Measurements from ENCODE around the gene BLACAT1.

BLACAT1 gene

DNA sequence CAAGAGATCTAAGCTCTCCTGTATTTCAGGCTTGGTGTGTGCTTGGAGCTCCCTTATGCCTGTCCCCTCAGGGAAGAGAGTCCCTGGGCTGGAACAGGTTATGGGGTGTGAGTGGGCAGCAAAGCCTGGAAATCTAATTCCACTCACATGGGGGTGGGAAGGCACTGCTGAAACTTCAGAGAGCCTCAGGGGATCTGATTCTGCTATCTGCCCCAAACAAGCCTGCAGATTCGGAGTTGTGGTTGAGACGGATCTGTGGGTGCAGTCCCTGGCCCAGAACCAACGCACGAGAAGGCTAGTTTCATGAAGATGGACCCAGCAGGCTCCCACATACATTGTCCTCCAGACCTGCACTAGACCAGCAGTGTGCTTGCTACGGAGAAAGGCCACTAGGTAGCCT lies 2.9 kb downstream of the BLACAT1 start:
- no peak for DNase-seq

DNA sequence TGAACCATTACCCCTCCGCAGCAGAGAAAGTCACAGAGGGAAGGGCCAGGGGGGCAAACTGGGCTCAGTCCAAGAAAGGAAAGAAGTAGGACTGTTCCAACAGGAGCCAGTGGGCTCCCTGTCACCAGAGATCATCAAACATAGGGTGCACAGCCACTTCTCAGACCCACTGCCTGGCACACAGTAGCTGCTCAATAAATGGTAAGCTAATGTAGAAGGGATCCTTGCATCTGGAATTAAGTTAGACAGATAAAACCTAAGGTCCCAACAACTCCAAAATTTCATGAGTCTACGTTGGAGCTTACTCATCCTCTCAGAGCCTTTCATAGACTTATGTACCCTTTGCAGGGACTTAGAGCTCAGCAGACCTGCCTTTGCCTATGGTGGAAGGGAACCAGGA lies 3.5 kb downstream of the BLACAT1 start:
- no peak for DNase-seq

DNA sequence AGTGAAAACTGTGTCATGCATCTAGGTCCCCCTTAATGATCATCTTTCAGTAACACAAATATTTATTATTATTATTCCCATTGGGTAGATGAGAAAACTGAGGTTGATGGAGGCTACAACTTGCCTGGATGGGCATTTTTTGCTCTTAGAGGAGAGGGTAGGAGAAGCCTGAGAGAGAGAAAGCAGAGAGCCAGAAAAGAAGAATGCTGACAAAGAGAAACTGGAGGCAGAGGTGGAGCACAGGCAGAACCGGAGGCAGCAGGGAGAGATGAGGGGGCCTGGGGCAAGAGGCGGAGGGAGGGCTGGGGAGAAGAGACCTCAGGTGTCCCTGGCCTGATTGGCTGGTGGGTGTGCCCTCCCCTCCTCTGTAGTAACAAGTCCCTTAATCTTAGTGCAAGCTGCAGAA lies 4.1 kb downstream of the BLACAT1 start:
- DNase-seq = no peak

DNA sequence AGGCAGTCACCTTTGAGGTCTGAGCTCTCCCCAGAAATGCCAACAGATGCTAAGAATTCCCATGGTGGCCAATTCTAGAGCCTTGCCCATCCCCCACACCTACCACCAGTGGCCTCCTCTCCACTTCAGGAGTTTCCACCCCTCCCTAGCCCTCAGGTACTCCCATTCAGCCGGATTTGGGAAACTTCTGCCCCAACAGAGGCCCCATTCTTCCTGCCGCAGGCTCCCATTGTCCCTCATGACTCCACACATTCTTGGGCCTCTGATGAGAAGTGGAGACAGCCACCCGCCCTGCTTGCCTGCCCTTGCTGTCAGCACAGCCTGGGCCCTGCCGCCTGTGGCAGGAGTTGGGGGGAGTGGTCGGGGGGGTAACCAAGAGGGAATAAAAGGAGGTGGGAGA lies 4.6 kb downstream of the BLACAT1 start:
- DNase-seq = no peak

DNA sequence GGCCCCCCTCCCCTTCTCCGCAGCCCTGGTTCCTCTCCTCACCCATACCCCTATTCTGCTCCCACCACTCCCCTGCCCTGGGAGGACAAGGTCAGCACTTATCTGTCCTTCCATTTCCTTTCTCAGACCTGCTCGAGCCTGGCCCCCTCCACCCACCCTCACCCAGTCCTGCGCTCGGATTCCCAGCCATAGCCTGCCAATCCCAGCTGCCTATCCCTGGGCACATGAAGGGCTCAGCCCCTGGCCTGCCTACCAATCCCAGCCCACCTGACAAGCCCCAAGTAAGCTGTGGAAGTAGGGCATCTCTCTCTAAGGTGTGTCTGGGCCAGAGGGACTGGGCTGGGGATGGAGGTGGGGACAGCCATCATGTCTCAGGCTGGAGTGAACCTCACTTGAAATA lies 5.4 kb downstream of the BLACAT1 start:
- no peak for DNase-seq

DNA sequence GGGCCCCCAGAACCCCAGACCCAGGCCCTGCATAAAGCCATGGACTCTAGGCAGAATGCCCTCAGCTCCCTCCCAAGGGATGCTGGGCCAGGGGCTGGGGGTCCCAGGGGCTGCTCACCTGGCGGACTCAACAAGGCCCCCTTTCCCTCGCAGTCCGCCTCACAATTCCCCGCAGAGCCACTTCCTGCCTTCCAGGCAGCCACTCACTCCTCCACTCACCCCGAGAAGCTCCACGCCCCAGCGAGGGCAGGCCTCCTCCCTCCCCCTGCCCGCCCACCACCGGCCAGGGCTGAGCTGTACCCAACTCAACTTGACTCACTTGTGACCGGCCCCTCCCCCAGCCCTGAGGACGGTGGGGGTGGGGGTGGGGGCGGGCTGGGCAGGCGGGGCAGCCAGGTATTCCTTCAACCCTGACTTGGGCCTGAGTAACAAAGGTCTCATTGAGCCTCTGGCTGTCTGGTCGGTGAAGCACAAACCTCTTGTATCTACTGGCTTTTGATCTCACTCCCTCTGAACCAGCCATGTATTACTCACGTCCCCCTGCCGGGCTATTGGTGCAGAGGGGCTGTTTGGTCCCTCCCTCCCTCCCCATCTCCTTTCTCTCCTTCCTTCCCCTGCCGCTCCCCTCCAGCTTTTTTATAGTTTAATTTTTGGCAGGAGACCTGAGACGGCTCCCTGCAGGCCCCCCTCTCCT lies 5.9 kb downstream of the BLACAT1 start:
- DNase-seq = no peak

DNA sequence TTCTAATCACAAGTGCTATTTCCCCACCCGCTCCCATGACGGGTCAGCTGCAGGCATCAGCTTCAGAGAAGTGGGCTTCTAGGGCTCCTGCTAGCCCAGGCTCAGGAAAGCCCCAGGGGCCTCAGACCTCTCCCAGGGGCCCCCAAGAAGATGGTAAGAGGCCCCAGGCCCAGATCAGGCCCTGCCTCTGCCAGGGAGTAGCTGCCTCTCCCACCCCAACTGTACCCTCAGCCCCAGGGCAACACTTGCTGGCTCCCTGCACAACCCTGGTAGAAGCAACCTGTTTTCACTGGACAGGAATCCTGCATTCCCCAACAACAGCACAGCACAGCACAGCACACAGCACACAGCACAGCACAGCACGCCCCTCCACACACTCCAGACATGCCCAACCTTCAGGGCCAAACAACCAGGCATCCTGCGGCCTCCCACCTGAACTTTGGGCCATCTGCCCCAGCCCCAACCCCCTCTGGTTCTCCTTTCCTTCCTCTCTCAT lies 6.5 kb downstream of the BLACAT1 start:
- no peak for DNase-seq

DNA sequence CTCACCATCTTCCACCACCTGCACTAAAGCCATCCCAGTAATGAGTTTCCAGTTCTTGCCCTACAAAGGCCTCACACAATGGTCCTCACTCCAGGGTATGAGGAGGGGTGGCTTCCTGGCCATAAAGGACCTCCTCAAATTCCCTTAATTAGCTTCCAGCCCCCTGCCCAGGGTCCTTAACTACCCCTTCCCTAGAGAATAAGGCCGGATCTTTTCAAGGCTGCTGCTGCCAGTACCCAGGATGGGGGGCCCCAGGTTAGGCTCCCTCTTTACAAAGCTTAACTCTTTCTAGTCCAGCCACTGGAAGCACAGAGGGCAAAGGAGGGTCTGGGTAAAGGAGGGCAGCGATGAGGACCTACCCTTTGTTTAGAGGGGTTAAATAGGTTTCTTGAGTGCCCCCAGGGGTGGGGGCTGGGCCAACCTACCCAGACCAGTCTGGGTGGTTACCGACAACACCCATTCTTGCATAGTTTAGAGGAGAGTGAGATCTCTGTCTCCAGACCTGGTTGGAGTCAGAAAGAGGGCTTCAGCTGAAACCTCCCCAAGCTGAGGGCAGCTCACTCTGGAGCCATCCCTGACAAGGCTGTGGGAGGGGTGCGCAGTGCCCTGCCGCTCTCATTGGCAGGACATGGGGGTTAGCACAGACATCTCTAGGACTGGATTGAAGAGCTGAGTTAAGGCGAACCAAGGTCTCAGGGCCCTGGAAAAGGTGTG lies 7.1 kb downstream of the BLACAT1 start:
- no peak for DNase-seq

DNA sequence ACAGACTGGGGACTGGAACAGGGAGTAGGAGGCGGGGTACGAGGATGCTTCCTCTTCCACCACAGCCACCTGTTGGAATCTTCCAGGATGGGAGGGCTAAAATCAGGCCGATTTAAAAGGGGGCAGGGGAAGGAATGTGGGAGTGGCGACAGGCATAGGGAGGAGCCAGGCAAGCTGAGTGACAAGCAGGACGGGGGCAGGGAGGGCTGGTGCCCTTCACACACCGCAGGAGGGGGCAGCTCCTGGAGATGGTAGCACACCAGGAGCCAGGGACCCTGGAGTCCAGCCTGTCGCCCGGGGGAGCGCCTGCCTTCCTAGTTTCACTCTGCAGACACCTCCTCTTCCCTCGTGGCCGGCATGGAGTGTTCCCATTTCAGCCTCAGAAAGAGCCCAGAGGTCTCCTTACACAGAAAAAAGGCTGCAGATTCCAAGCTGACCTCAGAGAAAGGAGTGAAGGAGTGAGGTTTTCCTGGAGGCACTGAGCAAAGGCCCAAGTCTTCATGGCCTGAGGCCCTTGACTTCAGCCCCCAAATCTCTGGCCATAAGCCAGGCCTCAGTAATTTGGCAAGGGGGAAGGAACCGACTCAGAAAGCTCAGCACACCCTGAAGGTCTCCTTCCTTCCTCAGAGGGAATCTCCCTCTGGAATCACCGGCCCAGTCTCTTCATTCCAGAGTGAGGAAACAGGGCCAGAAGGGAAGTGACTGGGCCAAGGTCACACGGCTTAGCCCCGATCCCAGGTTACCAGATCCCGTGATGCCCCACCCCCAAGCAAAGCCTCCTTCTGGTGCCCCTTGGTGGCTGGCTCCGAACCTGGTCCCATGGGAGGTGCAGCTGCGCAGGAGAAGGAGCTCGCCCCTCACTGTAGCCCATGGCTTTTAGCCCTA lies 8.1 kb downstream of the BLACAT1 start:
- no peak for DNase-seq

DNA sequence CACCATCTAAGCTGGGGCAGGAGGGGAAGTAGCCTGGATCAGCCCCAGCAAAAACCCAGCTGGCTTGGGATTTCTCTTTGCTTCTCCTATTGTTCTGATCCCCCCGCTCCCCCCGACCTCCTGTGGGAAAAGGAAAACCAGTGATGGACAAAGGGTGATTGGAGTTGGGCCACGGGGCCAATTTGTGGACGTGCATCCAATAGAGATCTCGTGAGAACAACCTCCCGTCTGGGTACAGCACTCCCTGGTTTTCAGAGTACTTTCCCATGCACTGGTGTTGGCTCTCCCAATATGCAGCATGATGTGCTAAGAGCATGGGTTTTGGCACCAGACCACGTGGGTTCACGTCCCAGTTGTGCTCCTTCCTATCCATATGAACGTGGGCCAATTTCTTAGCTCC lies 9.0 kb downstream of the BLACAT1 start:
- no peak for DNase-seq

DNA sequence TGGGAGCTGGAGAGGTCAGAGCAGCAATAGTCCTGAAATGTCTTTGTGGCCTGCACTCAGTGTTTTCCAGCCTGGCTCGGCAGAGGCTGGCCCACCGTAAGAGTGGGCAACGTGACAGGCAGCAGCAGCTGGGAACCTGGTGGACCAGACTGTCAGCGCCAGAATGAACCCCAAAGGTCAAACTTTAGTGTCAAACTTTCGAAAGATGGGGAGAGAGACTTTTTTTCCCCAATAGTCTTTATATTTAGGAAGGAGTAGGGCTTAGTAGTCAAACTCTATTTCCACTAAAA lies 10.3 kb downstream of the BLACAT1 start:
- DNase-seq = no peak

DNA sequence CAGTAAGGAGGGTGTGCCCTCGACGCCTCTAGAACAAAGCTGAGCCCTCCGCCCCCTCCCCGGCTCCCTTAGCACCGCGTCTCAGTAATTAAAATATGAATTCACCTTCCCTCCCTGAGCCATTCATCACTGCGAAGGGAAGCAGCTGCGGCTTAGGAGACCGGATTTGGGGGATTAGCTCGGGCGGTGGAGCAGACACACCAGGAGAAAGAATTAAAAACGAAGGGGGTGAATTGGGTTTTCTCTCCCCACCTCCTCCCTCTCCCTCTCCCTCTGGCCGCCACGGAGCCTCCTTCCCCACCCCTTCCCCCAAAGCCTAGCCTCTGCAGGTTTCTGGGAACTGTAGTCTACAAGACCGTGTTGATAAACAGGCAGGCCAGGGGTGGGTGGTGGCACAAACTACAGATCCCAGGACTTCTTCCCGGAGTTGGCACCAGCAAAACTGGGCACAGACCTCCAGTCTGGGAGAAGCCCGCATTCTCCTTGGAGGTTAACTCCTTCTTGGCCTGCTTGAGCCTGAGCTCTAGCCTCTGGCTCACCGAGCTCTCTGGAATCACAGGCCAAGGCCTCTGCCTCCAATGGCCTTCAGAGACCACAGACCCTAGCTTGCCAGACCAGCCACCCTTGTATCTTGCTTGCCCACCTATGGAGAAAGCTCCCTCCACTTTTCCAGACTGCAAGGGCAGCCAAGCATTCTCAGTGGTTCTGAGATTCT lies 10.8 kb downstream of the BLACAT1 start:
- DNase-seq = no peak

DNA sequence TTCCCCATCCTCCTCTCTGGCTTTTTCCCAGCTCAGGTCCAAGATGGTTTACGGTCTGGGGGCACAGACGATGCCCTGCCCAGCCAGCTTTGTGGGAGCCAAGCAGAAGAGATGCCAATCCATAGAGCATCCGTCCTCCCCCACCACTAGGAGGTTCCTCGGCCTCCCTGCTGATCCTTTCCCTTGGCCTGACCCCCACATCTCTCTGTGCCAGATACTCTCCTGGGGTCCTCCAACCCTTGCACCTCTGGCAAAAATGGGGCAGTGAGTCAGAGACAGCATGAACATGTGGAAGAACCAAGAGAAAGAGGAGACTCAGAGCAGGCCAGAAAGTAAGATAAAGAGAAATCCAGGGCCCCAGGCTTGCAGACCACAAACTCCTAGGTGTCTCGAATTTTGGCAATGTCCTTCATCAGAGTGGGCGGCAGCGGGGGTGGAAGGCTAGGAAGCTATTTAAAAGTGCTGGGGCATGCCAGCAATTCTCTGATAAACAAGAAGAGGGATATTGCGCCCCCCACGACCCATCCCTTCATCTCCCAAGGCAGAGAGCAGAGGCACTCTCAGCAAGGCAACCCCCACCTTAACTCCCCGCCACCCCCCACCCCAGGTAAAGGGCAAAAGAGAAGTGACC lies 11.4 kb downstream of the BLACAT1 start:
- DNase-seq = no peak

DNA sequence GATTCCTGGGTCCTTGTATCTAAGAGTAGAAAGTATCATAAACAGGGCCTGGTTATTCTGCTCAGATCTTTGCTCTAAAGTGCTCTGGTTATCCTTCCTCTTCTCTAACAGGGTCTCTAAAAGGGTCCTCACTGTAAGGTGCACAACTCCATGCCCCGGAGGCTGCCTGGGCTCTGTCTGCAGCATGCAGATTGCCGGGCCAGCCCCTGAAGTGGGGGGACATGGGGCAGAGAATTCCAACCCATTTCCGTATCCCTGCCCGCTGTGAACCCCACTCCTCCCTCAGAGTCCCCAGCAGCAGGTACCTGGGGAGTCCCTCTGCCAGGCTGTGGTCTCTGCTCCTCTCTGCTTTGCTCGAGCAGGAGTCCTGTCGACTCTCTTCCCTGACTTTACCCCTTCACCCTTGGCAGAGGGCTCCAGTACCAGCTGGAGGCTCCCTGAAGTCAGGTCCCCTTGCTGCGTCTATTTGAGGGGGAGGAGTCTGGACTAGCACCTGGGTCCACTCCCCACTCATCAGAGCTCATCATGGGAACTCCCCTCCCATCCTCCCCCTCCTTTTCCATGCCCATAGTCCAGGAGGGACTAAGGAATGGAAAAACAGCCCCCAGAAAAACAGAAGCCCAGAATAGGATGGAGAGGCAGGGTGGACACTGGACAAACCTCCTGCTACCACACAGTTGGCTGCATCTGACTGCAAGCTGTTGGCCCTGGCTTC lies 12.1 kb downstream of the BLACAT1 start:
- DNase-seq = no peak

DNA sequence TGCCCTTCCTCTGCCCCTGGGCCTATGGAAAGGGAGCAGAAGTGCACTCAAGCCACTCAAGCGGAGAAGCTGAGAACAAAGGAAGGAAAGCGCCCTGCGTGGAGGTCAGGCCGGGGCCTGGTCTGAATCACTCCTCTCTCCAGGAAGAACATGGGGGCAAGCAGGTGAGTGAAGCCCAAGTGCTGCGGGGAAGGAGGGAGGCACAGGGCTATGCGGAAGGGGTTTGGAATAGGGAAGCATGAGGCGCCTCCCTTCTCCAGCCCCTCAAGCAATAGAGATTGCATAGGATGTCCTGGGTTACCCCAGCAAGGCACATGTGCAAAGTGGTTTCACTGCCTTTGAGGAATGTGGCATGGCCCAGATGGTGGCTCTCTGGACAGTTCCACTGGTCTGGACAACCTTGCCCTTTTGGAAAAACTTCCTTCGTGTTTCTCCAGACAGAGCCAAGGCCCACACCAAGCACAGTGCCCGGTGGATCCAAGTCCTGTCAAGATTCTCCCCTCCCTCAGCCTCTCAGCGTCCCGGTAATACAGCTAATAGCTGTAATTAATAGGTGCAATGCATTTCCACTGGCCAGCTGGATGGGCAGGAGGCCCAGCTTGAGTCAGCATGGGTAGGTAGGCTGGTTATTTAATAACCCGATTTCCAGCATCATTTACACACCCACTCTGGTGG lies 13.7 kb downstream of the BLACAT1 start:
- no peak for DNase-seq

DNA sequence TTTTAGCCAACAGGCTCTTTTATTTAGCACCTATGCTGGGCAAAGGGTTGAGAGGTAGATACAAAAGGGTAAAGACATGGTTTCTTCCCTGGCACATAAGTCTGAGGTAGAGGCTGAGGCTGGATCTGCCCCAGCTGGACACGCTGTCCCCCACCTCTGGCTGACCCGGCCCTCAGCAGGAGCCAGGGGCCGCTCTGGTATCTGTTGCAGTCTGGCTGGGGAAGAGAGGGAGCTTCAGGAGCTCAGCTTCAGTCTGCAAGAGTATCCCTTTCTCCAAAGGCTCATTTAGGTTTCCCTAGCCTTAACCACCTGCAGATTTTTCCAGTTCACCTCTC lies 14.2 kb downstream of the BLACAT1 start:
- DNase-seq = no peak

DNA sequence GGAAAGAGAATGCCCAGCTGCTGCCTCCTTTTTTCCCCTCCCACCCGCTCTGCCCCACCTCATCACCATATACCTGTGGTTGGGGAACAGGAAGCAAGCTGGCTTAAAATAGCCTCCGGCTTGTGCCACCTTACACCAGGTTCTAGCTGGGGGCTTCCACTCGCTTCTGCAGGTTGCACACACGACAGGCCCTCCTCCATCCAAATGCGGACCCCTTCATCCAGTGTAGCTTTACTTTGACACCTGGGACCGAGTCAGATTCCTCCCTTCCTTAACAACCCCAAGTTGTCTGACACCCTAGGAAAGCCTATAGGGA lies 14.6 kb downstream of the BLACAT1 start:
- DNase-seq = no peak

DNA sequence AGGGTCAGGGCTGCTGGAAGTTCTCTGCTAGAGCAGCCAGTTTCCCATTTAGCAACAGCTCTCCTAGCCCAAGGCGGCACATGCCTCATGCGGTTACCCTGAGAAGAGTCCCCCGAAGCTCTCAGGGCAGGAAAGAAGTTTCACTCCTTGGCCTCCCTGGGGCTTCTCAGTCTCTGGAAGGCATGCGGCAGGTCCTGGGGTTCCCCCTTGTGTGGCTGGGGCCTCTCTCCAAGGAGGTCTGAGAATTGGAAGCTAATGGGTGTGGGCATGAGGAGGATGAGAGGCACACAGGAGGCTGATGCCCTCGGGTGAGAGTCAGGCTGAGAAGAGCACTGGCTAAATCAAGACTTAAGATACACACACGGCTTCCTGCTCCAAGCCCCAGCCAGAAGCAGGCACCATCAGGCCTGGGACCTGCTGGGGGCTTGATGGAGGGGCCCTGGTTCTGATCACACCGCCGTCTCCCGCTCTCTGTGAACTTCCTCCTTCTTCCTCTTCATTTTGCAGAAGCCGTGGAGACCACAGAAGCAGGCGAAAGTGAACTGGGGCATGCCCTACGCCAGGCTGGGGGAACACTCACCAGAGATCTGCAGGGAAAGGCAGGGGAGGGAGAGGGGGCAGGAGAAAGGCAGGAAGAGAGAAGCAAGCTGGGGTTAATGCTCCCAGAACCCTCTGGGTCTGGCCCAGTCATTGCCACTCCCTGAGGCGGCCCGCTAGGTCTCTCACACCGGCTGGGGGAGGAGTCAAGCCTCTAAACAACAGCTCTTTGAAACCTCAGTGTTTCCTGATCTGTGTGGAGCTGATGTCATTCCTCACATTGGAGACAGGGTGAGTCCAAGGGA lies 15.1 kb downstream of the BLACAT1 start:
- no peak for DNase-seq

DNA sequence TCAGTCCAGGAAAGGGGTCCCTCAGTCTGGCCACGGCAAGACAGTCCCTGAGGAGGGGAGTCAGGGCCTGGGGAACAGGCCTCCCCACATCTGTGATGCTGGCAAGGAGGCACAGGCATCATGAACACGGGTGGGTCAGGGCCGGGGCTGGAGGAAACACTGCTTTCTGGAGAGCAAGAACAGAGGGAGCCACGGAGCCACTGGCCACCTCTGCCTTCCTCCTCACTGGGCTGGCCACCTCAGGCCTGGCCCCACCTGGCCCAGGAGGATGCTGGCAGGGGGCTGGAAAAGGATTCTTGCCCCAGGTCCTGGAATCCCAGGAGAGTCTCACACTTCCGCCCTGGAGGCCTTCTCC lies 15.7 kb downstream of the BLACAT1 start:
- no peak for DNase-seq

DNA sequence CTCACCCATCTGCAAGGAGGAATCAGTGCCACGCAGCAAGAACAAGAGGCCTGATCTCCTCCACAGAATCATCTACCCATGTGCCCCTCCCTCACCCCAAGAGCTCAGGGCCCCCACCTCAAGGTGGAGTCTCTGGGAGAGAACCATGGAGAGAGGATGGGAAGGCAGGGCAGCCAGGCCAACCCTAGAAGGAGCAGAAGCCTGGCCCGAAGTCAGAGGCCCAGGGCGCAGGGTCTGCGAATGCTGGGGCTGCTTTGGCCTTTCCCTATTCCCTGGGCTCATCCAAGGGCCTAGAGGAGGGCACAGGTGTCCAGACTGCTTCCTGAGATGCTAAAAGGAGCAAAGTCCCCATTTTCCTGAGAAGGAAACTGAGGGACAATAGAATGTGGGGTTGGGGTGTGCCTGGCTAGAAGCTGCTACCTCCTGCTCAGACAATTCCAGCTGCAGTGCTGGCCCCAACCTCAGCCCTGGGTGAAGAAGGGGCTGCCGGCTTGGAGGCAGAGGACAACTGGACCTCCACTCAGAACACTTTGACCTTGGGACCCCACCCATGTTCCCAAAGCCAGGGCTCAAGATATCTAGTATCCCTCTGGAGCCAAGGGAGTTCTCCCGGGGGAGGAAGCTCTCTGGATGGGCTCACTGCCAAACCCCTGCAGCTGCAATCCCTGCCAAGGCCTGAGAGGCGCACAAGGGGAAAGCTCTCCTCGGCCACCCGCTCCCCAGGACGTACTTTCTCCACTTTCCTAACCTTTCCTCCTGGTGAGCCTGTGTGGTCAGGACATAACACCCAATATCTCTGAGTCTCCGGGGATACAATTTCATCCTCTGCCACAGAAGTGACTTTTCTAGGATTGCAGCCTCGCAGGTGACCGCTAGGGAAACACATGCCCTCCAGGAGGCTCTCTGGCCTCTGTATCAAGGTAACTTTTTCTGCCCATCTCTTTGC lies 17.4 kb downstream of the BLACAT1 start:
- peak; percentile 41 for DNase-seq
